ENCODE data around the gene GRIK2. TPM values are rescaled to one million over a fixed set of nuclear protein-coding genes. Genes with fewer than 3 reads are reported as not detected.

GRIK2 gene
- total RNA-seq, 1 experiment from 2014 or later = 0.70 TPM

DNA sequence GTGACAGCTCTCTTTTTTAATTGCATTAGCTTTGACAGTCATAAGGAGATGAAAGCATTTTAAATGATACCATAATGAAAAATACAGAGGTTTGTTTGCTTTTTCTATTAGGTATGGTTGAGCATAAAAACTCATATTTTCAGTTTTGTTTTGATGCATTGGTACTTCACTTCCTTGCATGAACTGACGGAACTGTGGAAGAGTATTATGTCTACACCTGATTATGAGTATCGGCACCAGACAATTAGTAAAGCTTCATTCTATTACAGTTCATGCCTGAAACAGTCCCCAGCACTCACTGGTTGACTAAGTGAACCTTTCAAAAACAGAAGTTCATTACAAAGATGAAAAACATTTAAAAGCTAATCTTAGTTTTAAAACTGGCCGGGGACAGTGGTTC is 593.0 kb downstream of the GRIK2 start:
- H3K23me2 ChIP-seq (ENCODE audit: insufficient read length, low read depth, low read length, poor library complexity, severe bottlenecking) = no peaks in the 10 kb centered on the region
- H3K27ac ChIP-seq (ENCODE audit: insufficient read length, low read depth, low read length) = no peak overlapping the region
- no peak overlapping the region for H2BK20ac ChIP-seq (ENCODE audit: low read depth, low read length, poor library complexity, severe bottlenecking)
- no peak overlapping the region for H3K9ac ChIP-seq (ENCODE audit: extremely low read depth, insufficient read length, low read length)
- no peak overlapping the region for H3K56ac ChIP-seq (ENCODE audit: insufficient read length, low read depth, low read length)
- Mint-ChIP-seq H3K36me3 (ENCODE audit: insufficient read depth in 1 of 3, low read depth in 3 of 3) (no peaks in the 10 kb centered on the region), H3K9me3 (no peaks in the 10 kb centered on the region), H3K27me3 (ENCODE audit: low read depth) (no peaks in the 10 kb centered on the region), H3K4me1 (no peaks in the 10 kb centered on the region), H3K4me3 (no peak overlapping the region), H3K27ac (no peak overlapping the region)
- no peaks in the 10 kb centered on the region for H3K79me1 ChIP-seq (ENCODE audit: insufficient read depth, low read depth, low read length, poor library complexity, severe bottlenecking)
- no peak overlapping the region for H4K5ac ChIP-seq (ENCODE audit: insufficient read length, low read depth, low read length)
- H3K4ac ChIP-seq (ENCODE audit: low read depth, low read length) = no peak overlapping the region
- TF ChIP-seq, protein P1, sequence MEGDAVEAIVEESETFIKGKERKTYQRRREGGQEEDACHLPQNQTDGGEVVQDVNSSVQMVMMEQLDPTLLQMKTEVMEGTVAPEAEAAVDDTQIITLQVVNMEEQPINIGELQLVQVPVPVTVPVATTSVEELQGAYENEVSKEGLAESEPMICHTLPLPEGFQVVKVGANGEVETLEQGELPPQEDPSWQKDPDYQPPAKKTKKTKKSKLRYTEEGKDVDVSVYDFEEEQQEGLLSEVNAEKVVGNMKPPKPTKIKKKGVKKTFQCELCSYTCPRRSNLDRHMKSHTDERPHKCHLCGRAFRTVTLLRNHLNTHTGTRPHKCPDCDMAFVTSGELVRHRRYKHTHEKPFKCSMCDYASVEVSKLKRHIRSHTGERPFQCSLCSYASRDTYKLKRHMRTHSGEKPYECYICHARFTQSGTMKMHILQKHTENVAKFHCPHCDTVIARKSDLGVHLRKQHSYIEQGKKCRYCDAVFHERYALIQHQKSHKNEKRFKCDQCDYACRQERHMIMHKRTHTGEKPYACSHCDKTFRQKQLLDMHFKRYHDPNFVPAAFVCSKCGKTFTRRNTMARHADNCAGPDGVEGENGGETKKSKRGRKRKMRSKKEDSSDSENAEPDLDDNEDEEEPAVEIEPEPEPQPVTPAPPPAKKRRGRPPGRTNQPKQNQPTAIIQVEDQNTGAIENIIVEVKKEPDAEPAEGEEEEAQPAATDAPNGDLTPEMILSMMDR (conservative IDR thresholded peaks at IDR 0.05) = no peak
- H2AK5ac ChIP-seq (ENCODE audit: insufficient read length, low read length) = no peak overlapping the region
- H3K4me2 ChIP-seq (ENCODE audit: insufficient read depth, insufficient read length, low read length) = no peak overlapping the region
- no peaks in the 10 kb centered on the region for H3K4me1 ChIP-seq (ENCODE audit: insufficient read depth, low read length)
- H2BK120ac ChIP-seq (ENCODE audit: low read depth, low read length, poor library complexity, severe bottlenecking) = no peak overlapping the region
- H3K14ac ChIP-seq (ENCODE audit: insufficient read depth, low read length) = no peak overlapping the region
- H2BK15ac ChIP-seq (ENCODE audit: low read depth, low read length) = no peak overlapping the region
- H4K91ac ChIP-seq (ENCODE audit: insufficient read length, low read depth, low read length) = no peak overlapping the region
- H3K27me3 ChIP-seq (ENCODE audit: insufficient read depth, low read length) = no peaks in the 10 kb centered on the region
- no peak for DNase-seq
- no peak overlapping the region for H4K8ac ChIP-seq (replicated peaks; ENCODE audit: insufficient read length, low read depth, low read length)
- no peaks in the 10 kb centered on the region for H4K20me1 ChIP-seq (ENCODE audit: control insufficient read depth, insufficient read depth, insufficient read length)
- no peak overlapping the region for H2AFZ ChIP-seq (ENCODE audit: low read length)
- no peak overlapping the region for H2BK5ac ChIP-seq (ENCODE audit: insufficient read length, low read length)
- H3K9me3 ChIP-seq (ENCODE audit: control insufficient read depth, low read depth, low read length) = no peaks in the 10 kb centered on the region
- no peak overlapping the region for H3K18ac ChIP-seq (ENCODE audit: insufficient read length, low read depth, low read length)
- H3K23ac ChIP-seq (ENCODE audit: insufficient read length, low read depth, low read length) = no peak overlapping the region
- no CpG with 5 or more reads among the region's 3 CpGs for WGBS (ENCODE audit: extremely low coverage, insufficient read length, low lambda C conversion rate)
- H3K79me2 ChIP-seq (ENCODE audit: insufficient read depth, low read length) = no peaks in the 10 kb centered on the region
- no peak overlapping the region for H2BK12ac ChIP-seq (ENCODE audit: insufficient read length, low read depth, low read length)
- no peak overlapping the region for H3T11ph ChIP-seq (ENCODE audit: low read length)

All from H9 (cell line).